Brain microvascular endothelial cell (primary cell): ENCODE data around the gene BAD.
A peak's percentile ranks its signal among the peaks of the same experiment; 100 is the strongest.
"Not testable (repeated sequence)": the region's sequence is repeated elsewhere in the genome, so short reads cannot be mapped to it uniquely, and the experiment has no call there.

Source experiments
- DNase-seq: peaks from one replicate; pipeline ENCODE4 v3.0.0-alpha.2; 2020
- H3K27ac ChIP-seq: fragments of 250-450 bp; sonication (Bioruptor Pico); 2 replicates; pipeline ENCODE4 v1.5.1; 2020; ENCODE audit warnings: mild to moderate bottlenecking, moderate library complexity
- H3K27me3 ChIP-seq: fragments of 250-450 bp; sonication (Bioruptor Pico); replicated peaks from 2 replicates; pipeline ENCODE4 v1.5.1; 2020; ENCODE audit warnings: mild to moderate bottlenecking
- H3K36me3 ChIP-seq: fragments of 250-450 bp; sonication (Bioruptor Pico); replicated peaks from 2 replicates; pipeline ENCODE4 v1.5.1; 2020; ENCODE audit warnings: mild to moderate bottlenecking
- H3K4me3 ChIP-seq: 2 replicates; pipeline ENCODE4 v1.5.1; 2011; ENCODE audit warnings: low read depth, mild to moderate bottlenecking, control low read depth, low read length, moderate library complexity
- CTCF ChIP-seq: IDR thresholded peaks from 2 replicates; pipeline ENCODE4 v1.5.1; 2011; ENCODE audit warnings: low read depth, mild to moderate bottlenecking, moderate library complexity, low read length, control low read depth, inconsistent platforms; ENCODE audit errors: missing control alignments
- in situ Hi-C: cut with HindIII; loops from 2 replicates; pipeline ENCODE4 v1.10.0; 2017; ENCODE audit warnings: low sequenced_read_pairs, low pct_ligation_motif_present

Gene BAD

DNA sequence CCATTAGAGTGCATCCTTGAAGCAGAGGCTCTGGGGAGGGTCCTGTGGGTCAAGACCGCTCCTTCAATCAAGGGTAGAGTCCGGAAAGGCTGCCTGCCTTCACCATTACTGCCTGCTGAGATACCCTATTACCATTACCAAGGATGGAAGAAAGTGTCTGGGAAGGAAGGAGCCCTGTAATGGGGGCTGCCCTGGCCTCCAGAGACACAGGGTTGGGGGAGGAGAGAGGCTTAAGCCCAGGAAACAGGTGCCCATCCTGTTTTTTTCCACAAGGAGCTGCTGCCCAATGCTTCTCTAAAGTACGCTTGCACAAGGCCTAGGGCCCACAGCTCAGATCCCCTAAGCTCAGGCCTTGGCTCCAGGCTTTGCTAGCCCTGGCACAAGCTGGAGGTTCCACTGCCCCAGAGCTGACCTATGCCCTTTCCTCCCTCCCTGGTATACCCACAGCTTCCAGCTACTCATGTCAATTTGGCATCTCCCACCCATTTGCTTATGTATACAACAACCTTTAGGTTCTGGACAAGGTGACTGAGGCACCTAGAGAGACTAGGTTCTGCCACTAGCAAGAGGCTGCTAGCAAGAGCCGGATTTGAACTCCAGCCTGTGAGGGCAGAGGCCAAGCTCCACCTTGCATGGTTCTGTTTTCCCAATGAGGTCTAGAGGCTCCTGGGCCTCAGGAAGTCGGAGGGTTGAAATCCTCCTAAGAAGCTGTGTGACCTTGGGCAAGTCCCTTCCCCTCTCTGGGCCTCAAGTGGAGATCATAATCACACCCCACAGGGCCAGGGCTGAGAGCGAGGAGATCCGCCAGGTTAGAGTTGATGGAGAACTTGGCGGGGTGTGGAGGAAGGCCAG, 34.7 kb downstream of the BAD start:
- no peak for TF ChIP-seq CTCF
- no peak for DNase-seq
- no peak overlapping the region for H3K4me3 ChIP-seq
- no peak overlapping the region for H3K27ac ChIP-seq
- in situ Hi-C loops: no loop called here
- H3K27me3 ChIP-seq: no peaks in the 10 kb centered on the region
- peaks cover 3% of the 10 kb centered on the region for H3K36me3 ChIP-seq

DNA sequence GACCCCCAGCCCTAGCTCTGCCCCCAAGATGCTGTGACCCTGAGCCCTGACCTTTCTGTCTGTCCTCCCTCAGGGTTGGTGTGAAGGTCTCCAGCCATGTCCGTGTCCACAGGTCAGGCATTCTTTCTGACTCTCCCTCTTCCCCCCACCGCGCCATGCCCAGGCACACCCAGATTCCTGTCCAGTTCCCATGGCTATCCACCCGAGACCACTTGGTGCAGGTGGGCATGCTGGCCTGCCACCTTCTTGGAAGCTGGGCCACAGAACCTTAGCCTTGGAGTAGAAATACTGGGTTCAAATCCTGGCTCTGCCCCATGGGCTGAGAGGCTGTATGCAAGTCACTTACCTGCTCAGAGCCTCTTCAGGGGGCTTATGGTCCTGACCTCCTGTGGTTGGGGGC, 35.4 kb downstream of the BAD start:
- no peak for DNase-seq
- Histone ChIP-seq H3K27ac (no peak overlapping the region), H3K36me3 (peaks cover 3% of the 10 kb centered on the region), H3K4me3 (no peak overlapping the region), H3K27me3 (no peaks in the 10 kb centered on the region)
- no peak for TF ChIP-seq CTCF
- in situ Hi-C loops: no loop called here

DNA sequence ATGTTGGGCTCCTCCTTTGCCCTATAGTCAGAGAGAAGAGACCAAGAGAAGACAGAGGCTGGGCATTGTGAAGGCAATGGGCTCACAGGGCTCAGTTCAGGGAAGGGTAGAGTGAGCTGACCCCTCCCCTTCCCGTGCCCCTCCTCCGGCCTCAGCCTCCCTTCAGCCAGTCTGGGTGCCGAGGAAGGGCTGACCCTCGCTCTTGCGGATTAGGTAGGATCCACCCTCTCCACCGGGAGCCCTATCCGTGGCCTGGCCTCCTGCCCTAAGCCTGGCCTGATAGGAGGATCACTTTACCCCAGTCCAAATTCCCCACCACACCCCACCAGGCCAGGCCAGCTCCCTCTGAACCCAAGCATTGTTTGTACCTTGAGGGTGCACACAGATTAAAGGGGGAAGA, 35.9 kb downstream of the BAD start:
- Histone ChIP-seq H3K36me3 (peaks cover 5% of the 10 kb centered on the region), H3K4me3 (no peak overlapping the region), H3K27me3 (no peaks in the 10 kb centered on the region), H3K27ac (no peak overlapping the region)
- no peak for TF ChIP-seq CTCF
- in situ Hi-C loops: no loop called here
- no peak for DNase-seq

GRCh38 chr11:64247729-64248531, 36.5 kb downstream of the BAD start:
- in situ Hi-C loops: no loop called here
- no peak overlapping the region for H3K27ac ChIP-seq
- no peak for DNase-seq
- no peaks in the 10 kb centered on the region for H3K27me3 ChIP-seq
- TF ChIP-seq CTCF: no peak
- H3K4me3 ChIP-seq: peak overlapping the region; percentile 70
- H3K36me3 ChIP-seq: peaks cover 11% of the 10 kb centered on the region

DNA sequence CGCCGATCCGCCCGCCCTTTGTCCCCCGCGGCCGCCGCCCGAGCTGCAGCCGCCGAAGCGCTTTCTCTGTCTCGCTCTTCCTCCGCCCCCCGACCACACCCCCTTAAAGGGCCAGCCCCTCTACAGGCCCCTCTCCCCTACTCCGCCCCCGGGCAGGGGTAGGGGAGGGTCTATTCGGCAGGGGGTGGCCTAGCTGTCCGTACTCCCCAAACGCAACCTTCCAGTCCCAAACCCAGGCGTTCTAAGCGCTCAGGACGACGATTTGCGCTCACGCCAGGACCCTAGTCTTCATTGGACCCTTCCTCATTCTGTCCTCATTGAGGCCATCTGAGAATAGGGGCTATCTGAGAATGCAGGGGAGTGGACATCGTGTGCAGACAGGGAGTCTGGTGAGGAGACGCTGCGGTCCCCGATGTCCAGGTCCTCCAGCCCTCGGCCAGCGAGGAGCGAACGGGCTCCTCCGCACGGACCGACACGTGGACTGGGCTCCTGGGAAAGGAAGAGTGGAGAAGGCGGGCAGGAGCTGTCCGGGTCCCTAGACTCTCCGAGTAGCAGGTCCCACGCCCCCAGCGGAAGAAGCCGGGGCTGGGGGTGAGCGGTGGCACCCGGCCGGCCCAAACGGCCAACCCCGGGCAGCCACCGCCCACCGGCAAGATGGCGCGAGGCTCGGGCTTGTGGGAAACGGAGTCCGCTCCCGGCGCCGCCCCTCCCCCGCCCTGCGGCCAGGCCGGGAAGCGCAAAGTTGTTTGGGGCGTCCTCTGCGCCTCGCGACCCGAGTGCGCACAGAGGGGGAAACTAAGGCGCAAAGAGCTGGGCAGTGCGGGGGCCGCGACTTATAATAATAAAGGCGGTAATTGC, 37.4 kb downstream of the BAD start, which contains the start of gene PPP1R14B:
Gene PPP1R14B, minus strand, starts transcription at position 73 of the 858 bp plus-strand sequence. CDS start 270 bp downstream, outside the sequence.
- H3K4me3 ChIP-seq: peak within 1 kb of the TSS; percentile 97
- DNase-seq: peak; percentile 74
- peaks cover 11% of the 10 kb centered on the region for H3K36me3 ChIP-seq
- peak within 1 kb of the TSS; percentile 73 for H3K27ac ChIP-seq
- TF ChIP-seq CTCF: no peak
- in situ Hi-C loops: no loop called here
- H3K27me3 ChIP-seq: no peaks in the 10 kb centered on the region

- H3K4me3 ChIP-seq, in situ Hi-C loops, H3K27me3 ChIP-seq, DNase-seq: not testable (repeated sequence)
- peak overlapping the region; percentile 73 for H3K27ac ChIP-seq
- H3K36me3 ChIP-seq: peaks cover 11% of the 10 kb centered on the region
Observed at GRCh38 chr11:64246621-64246870, 37.9 kb downstream of the BAD start.
